Upper lobe of right lung (tissue), 1 donor: ENCODE measurements around the gene CIITA. TPM values are rescaled to one million over a fixed set of nuclear protein-coding genes. Genes with fewer than 3 reads are reported as not detected.
A peak's percentile ranks its signal among the peaks of the same experiment; 100 is the strongest.

Experiments used
- ATAC-seq: fragments of 200-7000 bp; cut with Tn5 transposase; one replicate; pipeline ENCODE4 v1.9.1; 2020; ENCODE audit warnings: mild to moderate bottlenecking, moderate library complexity
- DNase-seq: peaks from one replicate; pipeline ENCODE4 v3.0.0-alpha.2; 2020
- H3K27ac ChIP-seq: fragments of 200-600 bp; one replicate; pipeline ENCODE4 v1.8.0; 2022
- H3K27me3 ChIP-seq: fragments of 200-600 bp; one replicate; pipeline ENCODE4 v1.8.0; 2022; ENCODE audit warnings: mild to moderate bottlenecking
- H3K36me3 ChIP-seq: fragments of 200-600 bp; one replicate; pipeline ENCODE4 v1.8.0; 2022
- H3K4me1 ChIP-seq: fragments of 200-600 bp; one replicate; pipeline ENCODE4 v1.8.0; 2022
- H3K4me3 ChIP-seq: fragments of 200-600 bp; one replicate; pipeline ENCODE4 v1.8.0; 2022; ENCODE audit warnings: mild to moderate bottlenecking
- H3K9me3 ChIP-seq: fragments of 200-600 bp; one replicate; pipeline ENCODE4 v1.8.0; 2022
- CTCF ChIP-seq: fragments of 200-600 bp; IDR thresholded peaks from one replicate; pipeline ENCODE4 v1.8.0; 2022; ENCODE audit warnings: antibody characterized with exemption
- intact Hi-C: fragments of 100-400 bp; cut with DNase I; formaldehyde crosslinking; loops from one replicate; pipeline ENCODE4 v1.11.0; 2022
- total RNA-seq: library from RNA; stranded (reverse); fragmentation: NEBNext Ultra II Directional; extraction: Animal tissue kit (Norgen Biotek cat#: 25700); gene quantifications from one replicate; pipeline ENCODE4 v1.2.1, GENCODE V29; 2021
- donor health status: DM: no; HTN: yes; CAD: no; lungs with severe emphysema.

CIITA gene
- total RNA-seq, 1 donor from 2014 or later = 78.9 TPM

GRCh38 chr16:10831894-10832886, 44.8 kb upstream of the CIITA start:
- no peak for TF ChIP-seq CTCF
- intact Hi-C loops = no loop called here
- DNase-seq = peak; percentile 48

GRCh38 chr16:10833271-10833670, 43.7 kb upstream of the CIITA start:
- Histone ChIP-seq H3K4me1 (peaks cover 16% of the 10 kb centered on the region), H3K27ac (no peak overlapping the region), H3K36me3 (no peaks in the 10 kb centered on the region), H3K4me3 (no peak overlapping the region), H3K27me3 (no peaks in the 10 kb centered on the region), H3K9me3 (no peaks in the 10 kb centered on the region)
- DNase-seq (peak; percentile 19), ATAC-seq (no peak)
- TF ChIP-seq CTCF = no peak
- intact Hi-C loops = no loop called here

More at GRCh38 chr16:10831894-10832886, 44.8 kb upstream of the CIITA start:
- no peak overlapping the region for H3K4me3 ChIP-seq
- peaks cover 27% of the 10 kb centered on the region for H3K4me1 ChIP-seq
- no peaks in the 10 kb centered on the region for H3K36me3 ChIP-seq
- no peaks in the 10 kb centered on the region for H3K9me3 ChIP-seq
- H3K27ac ChIP-seq = no peak overlapping the region
- ATAC-seq = peak; percentile 34
- H3K27me3 ChIP-seq = no peaks in the 10 kb centered on the region

GRCh38 chr16:10834130-10834529, 42.9 kb upstream of the CIITA start:
- H3K4me1 ChIP-seq = peaks cover 8% of the 10 kb centered on the region
- TF ChIP-seq CTCF = no peak
- DNase-seq (peak; percentile 46), ATAC-seq (no peak)
- intact Hi-C loops = no loop called here
- no peak overlapping the region for H3K27ac ChIP-seq
- no peak overlapping the region for H3K4me3 ChIP-seq
- no peaks in the 10 kb centered on the region for H3K36me3 ChIP-seq
- no peaks in the 10 kb centered on the region for H3K9me3 ChIP-seq
- H3K27me3 ChIP-seq = no peaks in the 10 kb centered on the region

- intact Hi-C loops = no loop called here
- H3K9me3 ChIP-seq = no peaks in the 10 kb centered on the region
- DNase-seq (peak; percentile 17), ATAC-seq (no peak)
- H3K4me1 ChIP-seq = peaks cover 2% of the 10 kb centered on the region
- no peak overlapping the region for H3K27ac ChIP-seq
- H3K27me3 ChIP-seq = no peaks in the 10 kb centered on the region
- TF ChIP-seq CTCF = no peak
- no peak overlapping the region for H3K4me3 ChIP-seq
- H3K36me3 ChIP-seq = no peaks in the 10 kb centered on the region
Observed at GRCh38 chr16:10834766-10835165, 42.2 kb upstream of the CIITA start.

- Histone ChIP-seq H3K4me3 (no peak overlapping the region), H3K36me3 (no peaks in the 10 kb centered on the region), H3K4me1 (no peaks in the 10 kb centered on the region), H3K27ac (no peak overlapping the region), H3K9me3 (no peaks in the 10 kb centered on the region), H3K27me3 (no peaks in the 10 kb centered on the region)
- no peak for TF ChIP-seq CTCF
- DNase-seq (peak; percentile 28), ATAC-seq (no peak)
- intact Hi-C loops = no loop called here
Observed at GRCh38 chr16:10835281-10835931, 41.6 kb upstream of the CIITA start.
